ENCODE data around the gene ANAPC2. TPM values are rescaled to one million over a fixed set of nuclear protein-coding genes. Genes with fewer than 3 reads are reported as not detected.

Gene ANAPC2
- total RNA-seq, 2 donors from 2014 or later, result 32.5 to 64.5 TPM

DNA sequence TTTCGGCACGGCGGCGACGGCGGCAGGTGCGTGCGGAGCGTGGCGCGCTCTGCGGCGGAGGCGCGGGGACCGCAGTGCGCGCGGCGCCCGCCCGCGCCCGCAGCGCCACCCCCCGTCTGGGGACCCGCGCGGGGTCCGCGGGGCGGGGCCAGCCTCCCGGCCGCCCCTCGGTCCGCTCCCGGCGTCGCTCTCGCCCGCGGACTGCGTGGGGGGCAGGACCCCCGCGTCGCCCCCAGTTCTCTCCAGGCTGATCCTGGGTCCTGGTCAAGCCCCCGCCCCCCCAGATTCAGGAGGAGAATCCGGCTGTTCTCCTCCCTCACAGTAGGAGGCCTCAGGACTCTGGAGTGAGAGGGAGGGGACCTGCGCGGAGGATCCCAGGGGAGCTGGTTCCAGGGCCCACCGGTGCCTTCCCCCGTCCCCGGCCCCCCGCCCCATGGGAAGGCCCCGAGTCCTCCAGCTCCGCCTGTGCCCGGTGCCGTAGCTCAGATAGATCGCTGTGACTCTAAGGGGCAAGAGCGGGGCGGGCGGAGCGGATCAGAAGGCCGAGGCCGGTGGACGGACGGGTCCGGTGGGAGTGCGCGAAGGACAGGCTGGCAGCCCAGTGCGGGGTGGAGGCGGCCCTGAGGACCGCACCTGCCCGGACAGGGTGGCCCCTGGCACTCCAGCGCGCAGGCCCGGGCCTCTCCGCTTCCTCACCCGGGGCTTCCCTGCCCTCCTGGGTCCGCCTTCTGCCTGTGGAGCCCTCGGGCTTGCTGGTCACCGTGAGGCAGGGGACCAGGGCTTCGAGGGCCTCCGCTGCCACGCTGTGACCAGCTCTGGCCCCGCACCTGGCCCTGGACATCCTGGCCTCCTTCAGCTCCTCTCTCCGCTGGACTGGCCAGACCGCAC is 34.1 kb upstream of the ANAPC2 start, which contains the start of gene RNF208:
Gene RNF208 (minus strand): TSS at position 51 of the 888 bp plus-strand sequence. CDS start 1,028 bp downstream, outside the sequence.
- no peaks in the 10 kb centered on the region for H3K9me3 ChIP-seq
- H3K27me3 ChIP-seq (replicated peaks; ENCODE audit: insufficient read depth), result no peaks in the 10 kb centered on the region
- WGBS, result 2% methylated on average over 10 of the region's 88 CpGs
- no peak for DNase-seq (ENCODE audit: low spot score)
- H3K36me3 ChIP-seq, result no peaks in the 10 kb centered on the region
- TF ChIP-seq POLR2A (IDR thresholded peaks at IDR 0.05) (no peak), POLR2AphosphoS5 (IDR thresholded peaks at IDR 0.05) (no peak)
- TF ChIP-seq, protein P1, sequence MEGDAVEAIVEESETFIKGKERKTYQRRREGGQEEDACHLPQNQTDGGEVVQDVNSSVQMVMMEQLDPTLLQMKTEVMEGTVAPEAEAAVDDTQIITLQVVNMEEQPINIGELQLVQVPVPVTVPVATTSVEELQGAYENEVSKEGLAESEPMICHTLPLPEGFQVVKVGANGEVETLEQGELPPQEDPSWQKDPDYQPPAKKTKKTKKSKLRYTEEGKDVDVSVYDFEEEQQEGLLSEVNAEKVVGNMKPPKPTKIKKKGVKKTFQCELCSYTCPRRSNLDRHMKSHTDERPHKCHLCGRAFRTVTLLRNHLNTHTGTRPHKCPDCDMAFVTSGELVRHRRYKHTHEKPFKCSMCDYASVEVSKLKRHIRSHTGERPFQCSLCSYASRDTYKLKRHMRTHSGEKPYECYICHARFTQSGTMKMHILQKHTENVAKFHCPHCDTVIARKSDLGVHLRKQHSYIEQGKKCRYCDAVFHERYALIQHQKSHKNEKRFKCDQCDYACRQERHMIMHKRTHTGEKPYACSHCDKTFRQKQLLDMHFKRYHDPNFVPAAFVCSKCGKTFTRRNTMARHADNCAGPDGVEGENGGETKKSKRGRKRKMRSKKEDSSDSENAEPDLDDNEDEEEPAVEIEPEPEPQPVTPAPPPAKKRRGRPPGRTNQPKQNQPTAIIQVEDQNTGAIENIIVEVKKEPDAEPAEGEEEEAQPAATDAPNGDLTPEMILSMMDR (IDR thresholded peaks at IDR 0.05), result no peak
- H3K4me1 ChIP-seq (replicated peaks), result peaks cover 5% of the 10 kb centered on the region
- intact Hi-C loops (cut with DNase I), result no loop called here
- H3K4me3 ChIP-seq, result peak within 1 kb of the TSS; percentile 45 to 54
- peak within 1 kb of the TSS; percentile 76 to 78 for H3K27ac ChIP-seq

DNA sequence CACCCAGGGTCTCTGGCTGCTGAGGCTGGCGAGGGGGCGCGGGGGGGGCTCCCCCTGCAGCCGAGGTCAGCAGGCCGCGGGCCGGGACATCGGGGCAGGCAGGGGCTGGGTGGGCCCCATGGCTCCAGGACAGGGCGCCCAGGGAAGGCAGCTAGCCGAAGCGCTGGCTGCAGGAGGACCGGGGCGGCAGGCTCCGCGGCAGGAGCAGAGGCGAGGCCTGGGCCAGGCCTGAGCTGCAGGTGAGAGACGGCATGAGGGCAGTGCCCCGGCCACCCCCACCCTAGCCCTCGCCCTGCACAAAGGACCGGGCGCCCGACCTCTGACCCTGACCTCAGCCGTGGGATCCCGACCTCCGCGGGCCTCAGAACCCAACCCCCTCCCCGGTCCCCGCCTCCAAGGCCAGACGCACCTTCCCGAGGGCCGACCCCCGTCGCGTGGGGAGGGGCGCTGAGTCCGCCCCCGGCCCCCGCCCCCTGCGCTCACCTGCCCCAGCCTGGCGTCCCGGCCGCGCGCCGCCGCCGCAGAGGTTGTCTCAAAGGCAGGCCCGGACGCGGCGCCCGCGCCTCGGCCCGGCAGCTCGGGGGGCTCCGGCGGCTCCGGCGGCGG is 33.2 kb upstream of the ANAPC2 start:
- Histone ChIP-seq H3K9me3 (no peaks in the 10 kb centered on the region), H3K36me3 (no peaks in the 10 kb centered on the region), H3K27me3 (replicated peaks; ENCODE audit: insufficient read depth) (no peaks in the 10 kb centered on the region), H3K27ac (peak overlapping the region in 1 of 2 donors; percentile 50), H3K4me1 (replicated peaks) (peaks cover 5% of the 10 kb centered on the region), H3K4me3 (peak overlapping the region; percentile 37 to 45)
- no peak for TF ChIP-seq POLR2A (IDR thresholded peaks at IDR 0.05)
- TF ChIP-seq, protein P1 (IDR thresholded peaks at IDR 0.05), result no peak
- 11% methylated on average over 14 of the region's 61 CpGs for WGBS
- intact Hi-C loops (cut with DNase I), result no loop called here
- DNase-seq (ENCODE audit: low spot score), result no peak

DNA sequence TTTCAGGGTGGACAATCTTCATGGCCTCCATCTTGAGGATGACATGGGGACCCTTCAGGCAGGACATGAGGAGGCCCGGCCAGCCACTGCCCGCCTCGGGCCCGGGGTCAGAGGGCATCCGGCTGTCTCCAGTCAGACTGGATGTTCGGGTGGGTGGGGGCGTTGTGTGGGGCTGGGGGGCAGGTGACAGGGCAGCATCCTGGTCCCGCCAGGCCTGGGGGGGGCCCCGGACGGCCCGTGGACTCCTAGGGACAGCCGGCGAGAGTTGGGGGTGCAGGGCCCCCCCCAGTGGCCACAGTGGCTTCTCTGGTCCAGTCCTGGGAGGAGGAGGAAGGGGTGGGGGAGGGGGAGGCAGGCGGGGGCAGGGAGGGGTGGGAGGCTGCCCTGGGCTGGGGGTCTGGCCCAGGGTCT is 32.7 kb upstream of the ANAPC2 start:
- H3K4me3 ChIP-seq, result no peak overlapping the region

DNA sequence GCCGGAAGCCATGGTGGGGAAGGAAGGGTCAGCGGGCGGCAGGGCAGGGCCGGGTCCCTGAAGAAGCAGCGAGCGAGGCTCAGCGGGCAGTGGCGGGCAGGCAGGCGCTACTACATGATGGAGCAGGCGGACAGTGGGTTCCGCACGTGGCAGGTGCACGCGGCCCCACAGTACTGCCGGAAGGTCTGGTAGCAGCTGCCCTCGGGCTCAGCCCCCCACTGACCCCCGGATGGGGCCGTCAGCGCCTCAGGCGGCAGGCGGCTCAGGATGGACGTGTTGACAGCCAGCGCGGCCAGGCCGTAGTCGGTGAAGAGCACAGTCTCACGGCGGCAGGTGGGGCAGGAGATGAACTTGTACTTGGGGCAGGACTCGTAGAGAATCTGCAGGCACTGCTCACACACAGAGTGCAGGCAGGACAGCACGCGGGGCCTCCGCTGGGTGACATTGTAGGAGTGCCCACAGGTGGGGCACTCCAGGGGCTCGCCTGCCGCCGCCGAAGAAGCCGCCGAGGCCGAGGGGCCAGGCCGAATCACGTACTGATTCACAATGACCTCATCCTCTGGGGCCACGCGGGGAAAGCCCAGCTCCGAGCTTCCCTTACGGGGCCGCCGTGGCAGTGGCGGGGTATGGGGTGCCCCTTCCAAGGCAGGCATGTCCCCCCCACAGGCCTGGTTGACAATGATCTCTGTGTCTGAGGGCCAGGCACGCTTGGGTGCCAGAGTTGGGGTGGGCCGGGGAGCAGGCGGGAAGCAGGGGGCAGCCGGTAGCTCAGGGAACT is 32.1 kb upstream of the ANAPC2 start:
- Histone ChIP-seq H3K27me3 (replicated peaks; ENCODE audit: insufficient read depth) (no peaks in the 10 kb centered on the region), H3K9me3 (no peaks in the 10 kb centered on the region), H3K27ac (no peak overlapping the region), H3K4me3 (no peak overlapping the region), H3K36me3 (no peaks in the 10 kb centered on the region), H3K4me1 (replicated peaks) (peaks cover 5% of the 10 kb centered on the region)
- no peak for DNase-seq (ENCODE audit: low spot score)
- TF ChIP-seq POLR2AphosphoS5 (IDR thresholded peaks at IDR 0.05) (no peak), POLR2A (IDR thresholded peaks at IDR 0.05) (no peak)
- WGBS, result 90% methylated on average over 52 of the region's 52 CpGs
- intact Hi-C loops (cut with DNase I), result no loop called here

More for the DNA sequence above, 32.7 kb upstream of the ANAPC2 start:
- DNase-seq (ENCODE audit: low spot score), result no peak
- H3K36me3 ChIP-seq, result no peaks in the 10 kb centered on the region
- 78% methylated on average over 14 of the region's 14 CpGs for WGBS
- intact Hi-C loops (cut with DNase I), result no loop called here
- peak overlapping the region in 1 of 2 donors; percentile 50 for H3K27ac ChIP-seq
- no peaks in the 10 kb centered on the region for H3K27me3 ChIP-seq (replicated peaks; ENCODE audit: insufficient read depth)
- no peaks in the 10 kb centered on the region for H3K9me3 ChIP-seq
- no peak for TF ChIP-seq POLR2A (IDR thresholded peaks at IDR 0.05)
- H3K4me1 ChIP-seq (replicated peaks), result peaks cover 5% of the 10 kb centered on the region

DNA sequence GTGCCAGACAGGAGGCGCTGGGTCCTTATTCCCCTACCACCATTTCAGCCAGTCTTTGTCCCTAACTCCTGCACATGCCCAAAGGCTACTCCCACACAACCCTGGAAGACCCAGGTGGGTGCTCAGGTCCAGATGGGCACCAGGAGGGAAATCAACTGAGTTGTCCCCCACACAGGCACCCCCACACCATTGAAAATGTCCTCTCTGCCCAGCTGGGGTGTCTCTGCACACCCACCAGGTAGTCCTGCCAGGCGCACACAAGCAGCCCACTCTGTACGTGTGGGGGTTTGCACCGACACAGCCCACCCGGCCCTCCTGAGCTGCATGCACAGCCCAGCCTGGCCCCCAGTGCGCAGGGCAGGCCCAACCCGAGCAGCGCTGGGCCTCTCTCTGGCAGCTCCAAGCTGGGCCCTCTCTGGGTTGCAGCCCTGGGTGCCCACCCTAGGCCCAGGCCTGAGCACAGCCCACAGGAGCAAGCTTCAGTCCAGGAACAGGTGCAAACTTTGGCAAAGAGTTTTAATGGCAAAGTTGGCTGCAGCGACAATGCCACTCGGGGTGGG is 31.5 kb upstream of the ANAPC2 start:
- no peak overlapping the region for H3K27ac ChIP-seq
- intact Hi-C loops (cut with DNase I), result no loop called here
- no peak for DNase-seq (ENCODE audit: low spot score)
- WGBS, result 88% methylated on average over 9 of the region's 10 CpGs
- TF ChIP-seq, protein P1 (IDR thresholded peaks at IDR 0.05), result no peak
- TF ChIP-seq POLR2A (IDR thresholded peaks at IDR 0.05) (no peak), POLR2AphosphoS5 (IDR thresholded peaks at IDR 0.05) (no peak)
- no peaks in the 10 kb centered on the region for H3K27me3 ChIP-seq (replicated peaks; ENCODE audit: insufficient read depth)
- H3K4me3 ChIP-seq, result no peak overlapping the region
- peaks cover 5% of the 10 kb centered on the region for H3K4me1 ChIP-seq (replicated peaks)
- no peaks in the 10 kb centered on the region for H3K9me3 ChIP-seq
- H3K36me3 ChIP-seq, result no peaks in the 10 kb centered on the region

Measured in prostate gland (tissue), 2 donors.